HepG2 (cell line): ENCODE data around the gene NCS1. TPM values are rescaled to one million over a fixed set of nuclear protein-coding genes. Genes with fewer than 3 reads are reported as not detected.
A peak's percentile ranks its signal among the peaks of the same experiment; 100 is the strongest.

Experiments used
- FOSL1 ChIP-seq: sonication (generic); formaldehyde crosslinking; IDR thresholded peaks from 2 replicates; pipeline ENCODE4 v1.9.0; 2021; ENCODE audit warnings: missing genetic modification reagents, borderline replicate concordance
- ONECUT2 ChIP-seq: sonication (generic); formaldehyde crosslinking; IDR thresholded peaks from 2 replicates; pipeline ENCODE4 v1.4.0; 2020; ENCODE audit warnings: missing genetic modification reagents
- POLR2A ChIP-seq, 2 experiments: IDR thresholded peaks; 2 replicates each; pipeline ENCODE4 v1.6.1; 2011; ENCODE audit warnings: low read depth in 2 of 2, low read length in 2 of 2, mild to moderate bottlenecking in 1 of 2, moderate library complexity in 1 of 2; ENCODE audit not compliant: insufficient read depth in 1 of 2
- SRSF1 ChIP-seq: fragments of 200-400 bp; formaldehyde crosslinking; optimal IDR thresholded peaks from 2 replicates; pipeline ENCODE3; 2017; ENCODE audit warnings: mild to moderate bottlenecking, low read depth, low read length, moderate library complexity
- ZNF296 ChIP-seq: sonication (generic); formaldehyde crosslinking; conservative IDR thresholded peaks from 2 replicates; pipeline ENCODE4 v1.5.0; 2020; ENCODE audit warnings: mild to moderate bottlenecking, missing genetic modification reagents
- polyA plus RNA-seq, 8 experiments: library from polyadenylated mRNA; depleted of rRNA in 3 of 8; stranded (reverse) in 7 of 8; unstranded in 1 of 8; fragments of >200 nt; fragmentation: Illumina TruSeq in 4 of 8; extraction: Trizol in 4 of 8; gene quantifications; 2 replicates each; pipeline versions ENCODE4 v1.2.1 to v1.2.3, GENCODE V29; 2011 to 2016; ENCODE audit warnings: low read depth in 4 of 8, missing spikeins in 1 of 8, mixed read lengths in 1 of 8; ENCODE audit not compliant: insufficient read depth in 1 of 8
- total RNA-seq, 5 experiments: library from RNA; depleted of rRNA; stranded (reverse); fragments of >200 nt; fragmentation: Illumina TruSeq; extraction: Trizol; gene quantifications; 2 replicates each; pipeline ENCODE4 v1.2.3, GENCODE V29; 2016; ENCODE audit warnings: low read depth in 1 of 5
- TF ChIP-seq, protein P1 (sequence below): sonication (generic); formaldehyde crosslinking; conservative IDR thresholded peaks from 2 replicates; pipeline ENCODE4 v1.4.0; 2020; ENCODE audit warnings: mild to moderate bottlenecking, missing genetic modification reagents, moderate library complexity
- TF ChIP-seq, protein P2 (sequence below): sonication (generic); formaldehyde crosslinking; IDR thresholded peaks from 2 replicates; pipeline ENCODE4 v1.4.0; 2020; ENCODE audit warnings: missing genetic modification reagents
- TF ChIP-seq, protein P3 (sequence below): sonication (generic); formaldehyde crosslinking; IDR thresholded peaks from 2 replicates; pipeline ENCODE4 v1.4.0; 2020; ENCODE audit warnings: missing genetic modification reagents
- TF ChIP-seq, protein P4 (sequence below): sonication (generic); formaldehyde crosslinking; IDR thresholded peaks from 2 replicates; pipeline ENCODE4 v1.4.0; 2020; ENCODE audit warnings: missing genetic modification reagents, borderline replicate concordance

The NCS1 gene
- total and polyA plus RNA-seq, 2 of the 13 experiments (the other 11 are each of a cell fraction or from before 2014, with no cell fraction given), result 4.7 to 6.1 TPM

DNA sequence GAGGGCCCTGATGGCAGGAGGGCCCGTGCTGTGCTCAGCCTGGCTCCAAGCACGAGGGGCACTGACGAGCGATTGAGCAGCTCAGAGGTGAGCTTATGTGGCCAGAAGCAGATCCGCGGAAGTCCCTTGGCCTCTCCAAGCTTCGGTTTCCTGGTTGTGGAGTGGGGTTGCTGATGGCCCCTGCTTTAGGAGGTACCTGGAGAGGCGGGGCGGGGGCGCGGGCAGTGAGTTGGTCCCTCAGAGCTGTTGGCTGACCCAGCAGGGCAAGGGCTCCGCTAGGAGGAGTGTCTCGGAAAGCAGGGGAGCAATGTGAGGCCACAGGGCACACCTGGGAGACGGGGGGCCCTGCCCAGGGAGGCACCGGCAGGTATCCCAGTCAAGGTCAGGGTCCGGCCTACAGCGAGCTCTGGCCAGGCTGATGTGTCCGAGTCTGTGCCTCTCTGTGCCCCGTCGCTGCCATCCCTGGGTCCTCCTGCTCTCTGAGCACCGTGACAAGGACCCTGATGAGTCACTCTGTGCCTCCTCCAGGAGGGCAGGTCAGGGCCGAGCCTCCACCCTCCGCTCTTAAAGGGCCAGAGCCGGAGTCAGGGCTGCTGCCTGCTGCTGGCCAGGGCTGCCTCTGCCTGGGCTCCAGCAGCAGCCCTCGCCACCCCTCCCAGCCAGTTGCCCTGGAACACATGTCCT, 14.8 kb downstream of the NCS1 start (continued):
- no peak for TF ChIP-seq SRSF1
- no peak for TF ChIP-seq ONECUT2 (CRISPR knock-in tag)
- 0 out of 4 replicates have a peak, but pooled peaks of 1 of the 2 experiments have one; percentile 25 for TF ChIP-seq POLR2A (IDR thresholded peaks at IDR 0.05; ENCODE audit: insufficient read depth in 1 of 2, low read depth in 2 of 2, low read length in 2 of 2)
- TF ChIP-seq, protein P1, sequence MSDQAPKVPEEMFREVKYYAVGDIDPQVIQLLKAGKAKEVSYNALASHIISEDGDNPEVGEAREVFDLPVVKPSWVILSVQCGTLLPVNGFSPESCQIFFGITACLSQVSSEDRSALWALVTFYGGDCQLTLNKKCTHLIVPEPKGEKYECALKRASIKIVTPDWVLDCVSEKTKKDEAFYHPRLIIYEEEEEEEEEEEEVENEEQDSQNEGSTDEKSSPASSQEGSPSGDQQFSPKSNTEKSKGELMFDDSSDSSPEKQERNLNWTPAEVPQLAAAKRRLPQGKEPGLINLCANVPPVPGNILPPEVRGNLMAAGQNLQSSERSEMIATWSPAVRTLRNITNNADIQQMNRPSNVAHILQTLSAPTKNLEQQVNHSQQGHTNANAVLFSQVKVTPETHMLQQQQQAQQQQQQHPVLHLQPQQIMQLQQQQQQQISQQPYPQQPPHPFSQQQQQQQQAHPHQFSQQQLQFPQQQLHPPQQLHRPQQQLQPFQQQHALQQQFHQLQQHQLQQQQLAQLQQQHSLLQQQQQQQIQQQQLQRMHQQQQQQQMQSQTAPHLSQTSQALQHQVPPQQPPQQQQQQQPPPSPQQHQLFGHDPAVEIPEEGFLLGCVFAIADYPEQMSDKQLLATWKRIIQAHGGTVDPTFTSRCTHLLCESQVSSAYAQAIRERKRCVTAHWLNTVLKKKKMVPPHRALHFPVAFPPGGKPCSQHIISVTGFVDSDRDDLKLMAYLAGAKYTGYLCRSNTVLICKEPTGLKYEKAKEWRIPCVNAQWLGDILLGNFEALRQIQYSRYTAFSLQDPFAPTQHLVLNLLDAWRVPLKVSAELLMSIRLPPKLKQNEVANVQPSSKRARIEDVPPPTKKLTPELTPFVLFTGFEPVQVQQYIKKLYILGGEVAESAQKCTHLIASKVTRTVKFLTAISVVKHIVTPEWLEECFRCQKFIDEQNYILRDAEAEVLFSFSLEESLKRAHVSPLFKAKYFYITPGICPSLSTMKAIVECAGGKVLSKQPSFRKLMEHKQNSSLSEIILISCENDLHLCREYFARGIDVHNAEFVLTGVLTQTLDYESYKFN (CRISPR knock-in tag), result 0 out of 2 replicates have a peak, but pooled peaks have one; percentile 19
- TF ChIP-seq, protein P2, sequence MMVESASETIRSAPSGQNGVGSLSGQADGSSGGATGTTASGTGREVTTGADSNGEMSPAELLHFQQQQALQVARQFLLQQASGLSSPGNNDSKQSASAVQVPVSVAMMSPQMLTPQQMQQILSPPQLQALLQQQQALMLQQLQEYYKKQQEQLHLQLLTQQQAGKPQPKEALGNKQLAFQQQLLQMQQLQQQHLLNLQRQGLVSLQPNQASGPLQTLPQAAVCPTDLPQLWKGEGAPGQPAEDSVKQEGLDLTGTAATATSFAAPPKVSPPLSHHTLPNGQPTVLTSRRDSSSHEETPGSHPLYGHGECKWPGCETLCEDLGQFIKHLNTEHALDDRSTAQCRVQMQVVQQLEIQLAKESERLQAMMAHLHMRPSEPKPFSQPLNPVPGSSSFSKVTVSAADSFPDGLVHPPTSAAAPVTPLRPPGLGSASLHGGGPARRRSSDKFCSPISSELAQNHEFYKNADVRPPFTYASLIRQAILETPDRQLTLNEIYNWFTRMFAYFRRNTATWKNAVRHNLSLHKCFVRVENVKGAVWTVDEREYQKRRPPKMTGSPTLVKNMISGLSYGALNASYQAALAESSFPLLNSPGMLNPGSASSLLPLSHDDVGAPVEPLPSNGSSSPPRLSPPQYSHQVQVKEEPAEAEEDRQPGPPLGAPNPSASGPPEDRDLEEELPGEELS (CRISPR knock-in tag), result no peak
- TF ChIP-seq, protein P3, sequence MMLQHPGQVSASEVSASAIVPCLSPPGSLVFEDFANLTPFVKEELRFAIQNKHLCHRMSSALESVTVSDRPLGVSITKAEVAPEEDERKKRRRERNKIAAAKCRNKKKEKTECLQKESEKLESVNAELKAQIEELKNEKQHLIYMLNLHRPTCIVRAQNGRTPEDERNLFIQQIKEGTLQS (CRISPR knock-in tag), result peak; percentile 87
- no peak for TF ChIP-seq ZNF296 (CRISPR knock-in tag)
- TF ChIP-seq FOSL1 (CRISPR knock-in tag), result peak; percentile 67
- TF ChIP-seq, protein P4, sequence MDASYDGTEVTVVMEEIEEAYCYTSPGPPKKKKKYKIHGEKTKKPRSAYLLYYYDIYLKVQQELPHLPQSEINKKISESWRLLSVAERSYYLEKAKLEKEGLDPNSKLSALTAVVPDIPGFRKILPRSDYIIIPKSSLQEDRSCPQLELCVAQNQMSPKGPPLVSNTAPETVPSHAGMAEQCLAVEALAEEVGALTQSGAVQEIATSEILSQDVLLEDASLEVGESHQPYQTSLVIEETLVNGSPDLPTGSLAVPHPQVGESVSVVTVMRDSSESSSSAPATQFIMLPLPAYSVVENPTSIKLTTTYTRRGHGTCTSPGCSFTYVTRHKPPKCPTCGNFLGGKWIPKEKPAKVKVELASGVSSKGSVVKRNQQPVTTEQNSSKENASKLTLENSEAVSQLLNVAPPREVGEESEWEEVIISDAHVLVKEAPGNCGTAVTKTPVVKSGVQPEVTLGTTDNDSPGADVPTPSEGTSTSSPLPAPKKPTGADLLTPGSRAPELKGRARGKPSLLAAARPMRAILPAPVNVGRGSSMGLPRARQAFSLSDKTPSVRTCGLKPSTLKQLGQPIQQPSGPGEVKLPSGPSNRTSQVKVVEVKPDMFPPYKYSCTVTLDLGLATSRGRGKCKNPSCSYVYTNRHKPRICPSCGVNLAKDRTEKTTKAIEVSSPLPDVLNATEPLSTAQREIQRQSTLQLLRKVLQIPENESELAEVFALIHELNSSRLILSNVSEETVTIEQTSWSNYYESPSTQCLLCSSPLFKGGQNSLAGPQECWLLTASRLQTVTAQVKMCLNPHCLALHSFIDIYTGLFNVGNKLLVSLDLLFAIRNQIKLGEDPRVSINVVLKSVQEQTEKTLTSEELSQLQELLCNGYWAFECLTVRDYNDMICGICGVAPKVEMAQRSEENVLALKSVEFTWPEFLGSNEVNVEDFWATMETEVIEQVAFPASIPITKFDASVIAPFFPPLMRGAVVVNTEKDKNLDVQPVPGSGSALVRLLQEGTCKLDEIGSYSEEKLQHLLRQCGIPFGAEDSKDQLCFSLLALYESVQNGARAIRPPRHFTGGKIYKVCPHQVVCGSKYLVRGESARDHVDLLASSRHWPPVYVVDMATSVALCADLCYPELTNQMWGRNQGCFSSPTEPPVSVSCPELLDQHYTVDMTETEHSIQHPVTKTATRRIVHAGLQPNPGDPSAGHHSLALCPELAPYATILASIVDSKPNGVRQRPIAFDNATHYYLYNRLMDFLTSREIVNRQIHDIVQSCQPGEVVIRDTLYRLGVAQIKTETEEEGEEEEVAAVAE, result no peak
- TF ChIP-seq, all 625 proteins: peak for 47
